H1 (cell line): ENCODE measurements around the gene EGFR.

ENCODE experiments used
- BCL11A ChIP-seq, 2 experiments: IDR thresholded peaks; one replicate each; pipeline ENCODE4 v1.6.1; 2011; ENCODE audit warnings: low read depth in 2 of 2, low read length in 2 of 2, mild to moderate bottlenecking in 2 of 2
- CREB1 ChIP-seq: IDR thresholded peaks from 2 replicates; pipeline ENCODE4 v1.6.1; 2012; ENCODE audit warnings: inconsistent platforms
- EGR1 ChIP-seq: IDR thresholded peaks from 2 replicates; pipeline ENCODE4 v1.6.1; 2011; ENCODE audit warnings: low read depth, low read length, borderline replicate concordance
- EZH2 ChIP-seq: fragments of 200-600 bp; sonication (generic); IDR thresholded peaks from 2 replicates; pipeline ENCODE4 v1.7.1; 2012; ENCODE audit warnings: low read depth, mild to moderate bottlenecking, moderate library complexity, low read length, inconsistent platforms; ENCODE audit not compliant: severe bottlenecking
- FOSL1 ChIP-seq: IDR thresholded peaks from 2 replicates; pipeline ENCODE4 v1.6.1; 2011; ENCODE audit warnings: mild to moderate bottlenecking, low read depth, low read length, moderate library complexity; ENCODE audit not compliant: insufficient read depth
- GABPA ChIP-seq: IDR thresholded peaks from 2 replicates; pipeline ENCODE4 v1.6.1; 2011; ENCODE audit warnings: mild to moderate bottlenecking, low read length, moderate library complexity, borderline replicate concordance; ENCODE audit not compliant: insufficient read depth
- KDM4A ChIP-seq: IDR thresholded peaks from one replicate; pipeline ENCODE4 v1.7.1; 2012; ENCODE audit warnings: low read depth, mild to moderate bottlenecking, moderate library complexity, low read length, inconsistent platforms; ENCODE audit not compliant: severe bottlenecking
- POLR2A ChIP-seq, 2 experiments: IDR thresholded peaks; 1 replicate in 1 of 2; 2 replicates in 1 of 2; pipeline ENCODE4 v1.6.1; 2011; ENCODE audit warnings: low read depth in 2 of 2, low read length in 2 of 2, mild to moderate bottlenecking in 2 of 2; ENCODE audit errors: control extremely low read depth in 1 of 2
- RNF2 ChIP-seq: fragments of 200-900, 300-1000 bp; sonication (generic); IDR thresholded peaks from 2 replicates; pipeline ENCODE4 v1.7.1; 2016; ENCODE audit warnings: borderline replicate concordance, low read depth, mild to moderate bottlenecking, antibody characterized with exemption, low read length; ENCODE audit not compliant: poor library complexity, severe bottlenecking; ENCODE audit errors: missing control alignments
- SIN3A ChIP-seq, 2 experiments: IDR thresholded peaks in 1 of 2; conservative IDR thresholded peaks in 1 of 2; 2 replicates each; pipeline ENCODE4 v1.6.1; 2011 to 2012; ENCODE audit warnings: low read length in 2 of 2, improper control_type of control experiment in 1 of 2, low read depth in 1 of 2, mild to moderate bottlenecking in 1 of 2
- TEAD4 ChIP-seq: IDR thresholded peaks from 2 replicates; pipeline ENCODE4 v1.6.1; 2012; ENCODE audit warnings: low read depth, low read length, inconsistent platforms, mixed read lengths
- ZNF274 ChIP-seq: IDR thresholded peaks from 2 replicates; pipeline ENCODE4 v1.7.0; 2012; ENCODE audit warnings: low read length, borderline replicate concordance; ENCODE audit errors: extremely low read depth
- TF ChIP-seq, protein P1 (sequence below), 3 experiments: IDR thresholded peaks; 1 replicate in 2 of 3; 2 replicates in 1 of 3; pipeline versions ENCODE4 v1.5.1 to v1.6.1; 2011; ENCODE audit warnings: low read length in 3 of 3, mild to moderate bottlenecking in 3 of 3, inconsistent platforms in 2 of 3, low read depth in 1 of 3, moderate library complexity in 1 of 3; ENCODE audit not compliant: insufficient read depth in 1 of 3; ENCODE audit errors: control extremely low read depth in 1 of 3

DNA sequence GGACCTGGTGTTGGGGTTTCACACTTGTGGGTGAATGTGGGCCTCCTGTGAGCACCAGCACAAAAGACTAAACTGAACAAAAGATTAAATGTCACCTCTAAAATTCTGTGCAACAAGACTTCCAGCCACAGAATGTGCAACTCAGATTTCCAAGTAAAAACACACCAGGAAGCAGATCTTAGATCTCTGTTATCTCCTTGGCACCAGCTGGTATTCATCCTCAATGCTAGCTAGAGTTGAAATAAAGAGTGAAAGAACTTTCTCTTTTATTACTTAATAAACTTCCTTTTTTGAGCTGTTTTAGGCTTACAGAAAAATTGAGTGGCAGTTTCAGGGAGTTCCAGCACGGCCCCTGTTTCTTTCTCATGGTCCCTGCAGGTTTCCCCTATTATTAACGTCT lies 40.2 kb downstream of the EGFR start:
- TF ChIP-seq EGR1 (no peak), ZNF274 (no peak), CREB1 (no peak), BCL11A (IDR thresholded peaks at IDR 0.05; ENCODE audit: low read depth in 2 of 2, low read length in 2 of 2) (no peak), GABPA (no peak), FOSL1 (no peak), RNF2 (no peak), KDM4A (no peak), SIN3A (conservative IDR thresholded peaks at IDR 0.05 in 1 of 2, IDR thresholded peaks at IDR 0.05 in 1 of 2; ENCODE audit: low read depth in 1 of 2, low read length in 2 of 2) (no peak), TEAD4 (no peak), POLR2A (IDR thresholded peaks at IDR 0.05; ENCODE audit: control extremely low read depth in 1 of 2, low read depth in 2 of 2, low read length in 2 of 2) (no peak), EZH2 (no peak)
- TF ChIP-seq, protein P1, sequence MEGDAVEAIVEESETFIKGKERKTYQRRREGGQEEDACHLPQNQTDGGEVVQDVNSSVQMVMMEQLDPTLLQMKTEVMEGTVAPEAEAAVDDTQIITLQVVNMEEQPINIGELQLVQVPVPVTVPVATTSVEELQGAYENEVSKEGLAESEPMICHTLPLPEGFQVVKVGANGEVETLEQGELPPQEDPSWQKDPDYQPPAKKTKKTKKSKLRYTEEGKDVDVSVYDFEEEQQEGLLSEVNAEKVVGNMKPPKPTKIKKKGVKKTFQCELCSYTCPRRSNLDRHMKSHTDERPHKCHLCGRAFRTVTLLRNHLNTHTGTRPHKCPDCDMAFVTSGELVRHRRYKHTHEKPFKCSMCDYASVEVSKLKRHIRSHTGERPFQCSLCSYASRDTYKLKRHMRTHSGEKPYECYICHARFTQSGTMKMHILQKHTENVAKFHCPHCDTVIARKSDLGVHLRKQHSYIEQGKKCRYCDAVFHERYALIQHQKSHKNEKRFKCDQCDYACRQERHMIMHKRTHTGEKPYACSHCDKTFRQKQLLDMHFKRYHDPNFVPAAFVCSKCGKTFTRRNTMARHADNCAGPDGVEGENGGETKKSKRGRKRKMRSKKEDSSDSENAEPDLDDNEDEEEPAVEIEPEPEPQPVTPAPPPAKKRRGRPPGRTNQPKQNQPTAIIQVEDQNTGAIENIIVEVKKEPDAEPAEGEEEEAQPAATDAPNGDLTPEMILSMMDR (IDR thresholded peaks at IDR 0.05; ENCODE audit: control extremely low read depth in 1 of 3, insufficient read depth in 1 of 3, low read depth in 1 of 3, low read length in 3 of 3): no peak
